ENCODE results near the gene ZNF283. TPM values are rescaled to one million over a fixed set of nuclear protein-coding genes. Genes with fewer than 3 reads are reported as not detected.

Gene ZNF283
- 4.0 and 5.7 TPM in 2 replicates for total RNA-seq

DNA sequence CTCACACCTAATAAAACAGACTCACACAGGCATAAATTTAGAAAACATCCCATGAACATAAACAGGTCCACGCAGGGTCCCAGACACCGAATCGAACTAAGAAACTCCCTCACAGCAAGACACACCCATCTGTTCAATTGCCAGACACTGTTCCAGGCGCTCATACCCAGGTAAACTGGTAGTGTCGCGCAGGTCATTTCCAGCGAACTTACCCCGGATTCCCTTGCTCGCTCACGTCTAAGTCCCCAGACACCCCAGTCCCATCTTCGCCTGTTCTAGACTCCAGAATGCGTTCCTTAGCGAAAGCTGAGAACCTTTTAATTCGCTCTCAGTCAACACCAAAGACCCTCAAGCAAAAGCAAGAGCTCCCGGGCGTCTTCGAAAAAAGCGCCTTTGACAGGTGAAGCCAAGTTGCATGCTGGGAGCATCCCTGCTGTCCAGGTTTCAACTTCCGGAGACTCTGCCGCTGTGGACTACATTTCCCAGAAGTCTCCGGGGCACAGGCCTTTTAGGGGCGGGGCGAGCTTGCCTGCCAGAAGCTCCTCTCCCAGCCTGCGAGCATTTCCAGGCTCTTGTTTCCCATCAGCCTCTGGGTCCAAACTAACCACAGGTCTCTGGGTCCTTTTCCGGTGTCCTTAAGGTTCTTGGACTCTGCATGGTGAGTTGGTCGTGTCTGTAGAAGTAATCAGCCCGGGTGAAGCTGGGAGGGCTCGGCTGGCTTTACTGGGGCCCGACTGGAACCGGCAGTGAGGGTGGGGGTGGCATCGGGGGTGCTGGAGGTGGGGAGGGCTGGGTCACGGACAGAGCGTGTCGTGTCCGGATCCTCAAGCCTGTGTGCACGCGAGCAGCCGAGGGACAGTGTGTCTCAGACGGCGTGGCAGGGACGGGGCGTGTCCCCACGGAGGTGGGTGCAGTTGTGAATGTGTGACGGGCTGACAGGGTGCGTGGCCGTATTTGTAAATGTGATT, at the start of gene ZNF283:
Gene ZNF283 (plus strand): TSS at position 535 of the 968 bp plus-strand sequence. CDS start 6,184 bp downstream, outside the sequence.
- Mint-ChIP-seq H3K36me3 (ENCODE audit: low read depth) (peaks cover 38% of the 10 kb centered on the region), H3K4me1 (peaks cover 13% of the 10 kb centered on the region), H3K4me3 (peak within 1 kb of the TSS; percentile 87), H3K27ac (peak within 1 kb of the TSS; percentile 42), H3K9me3 (peaks cover 26% of the 10 kb centered on the region), H3K27me3 (peaks cover 11% of the 10 kb centered on the region)
- intact Hi-C loops (cut with micrococcal nuclease), result loop anchor here (1.0 to 10.0 kb wide), 4 partner anchors 108 to 268 kb away; partner anchors contain the start of genes ZNF221, ZNF224, ZNF230 and ZNF45
- peak; percentile 95 for DNase-seq

DNA sequence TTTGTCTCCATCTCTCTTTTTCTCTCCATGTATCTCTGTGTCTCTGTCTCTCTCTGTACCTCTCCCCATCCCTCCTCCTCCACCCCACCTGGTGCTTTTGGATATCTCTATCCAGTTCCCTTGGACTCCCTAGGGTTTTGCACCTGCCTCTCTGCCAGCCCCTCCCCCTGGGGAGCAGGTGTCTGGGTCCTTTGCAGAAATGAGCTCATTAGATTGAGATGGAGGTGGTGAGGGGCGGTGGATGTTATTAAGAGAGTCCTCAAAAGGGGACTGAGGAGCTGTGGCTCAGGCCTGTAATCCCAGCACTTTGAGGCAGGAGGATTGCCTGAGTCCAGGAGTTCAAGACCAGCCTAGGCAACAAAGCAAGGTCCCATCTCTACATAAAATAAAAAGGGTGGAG, 48.5 kb upstream of the ZNF283 start:
- no peaks in the 10 kb centered on the region for H3K27me3 Mint-ChIP-seq
- no peak for DNase-seq
- peak overlapping the region; percentile 87 for H3K27ac Mint-ChIP-seq
- H3K4me1 Mint-ChIP-seq, result peaks cover 62% of the 10 kb centered on the region
- H3K9me3 Mint-ChIP-seq, result peaks cover 3% of the 10 kb centered on the region
- H3K36me3 Mint-ChIP-seq (ENCODE audit: low read depth), result peaks cover 59% of the 10 kb centered on the region
- intact Hi-C loops (cut with micrococcal nuclease), result no loop called here
- H3K4me3 Mint-ChIP-seq, result peak overlapping the region; percentile 85

DNA sequence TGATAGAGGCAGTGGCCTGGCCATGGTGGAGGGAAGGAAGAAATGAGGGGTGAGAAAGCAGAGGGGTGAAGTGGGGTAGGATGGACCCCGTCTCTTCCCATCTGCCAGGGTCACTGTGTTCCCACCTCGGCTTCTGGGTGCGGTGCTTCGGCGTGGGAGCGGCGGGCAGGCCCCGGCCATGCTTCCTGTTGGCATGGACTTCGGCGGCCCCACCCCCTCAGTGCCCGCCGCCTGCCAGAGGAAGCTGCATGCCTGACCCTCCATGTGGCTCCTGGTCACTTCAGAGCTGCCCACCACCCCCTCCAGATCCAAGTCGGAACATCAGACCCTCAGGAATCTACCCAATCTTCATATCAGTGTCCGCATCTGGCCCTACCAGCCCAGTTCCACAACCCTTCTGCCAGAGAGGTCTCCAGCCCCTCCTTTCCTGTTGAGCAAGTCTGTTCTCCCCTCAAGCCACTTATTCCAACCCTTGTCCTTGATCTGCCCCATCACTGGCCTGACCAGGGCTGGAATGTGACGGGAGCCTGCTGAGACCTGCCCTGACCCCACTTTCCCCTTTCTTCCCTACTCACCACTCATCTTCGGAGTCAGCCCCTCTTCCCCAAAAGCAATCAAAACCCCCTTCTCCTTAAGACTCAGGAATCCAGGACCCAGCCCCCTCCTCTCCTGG, 47.8 kb upstream of the ZNF283 start:
- intact Hi-C loops (cut with micrococcal nuclease), result no loop called here
- Mint-ChIP-seq H3K4me3 (peak overlapping the region; percentile 85), H3K36me3 (ENCODE audit: low read depth) (peaks cover 54% of the 10 kb centered on the region), H3K9me3 (peaks cover 3% of the 10 kb centered on the region), H3K4me1 (peaks cover 68% of the 10 kb centered on the region), H3K27ac (peak overlapping the region; percentile 87), H3K27me3 (no peaks in the 10 kb centered on the region)
- DNase-seq, result no peak

DNA sequence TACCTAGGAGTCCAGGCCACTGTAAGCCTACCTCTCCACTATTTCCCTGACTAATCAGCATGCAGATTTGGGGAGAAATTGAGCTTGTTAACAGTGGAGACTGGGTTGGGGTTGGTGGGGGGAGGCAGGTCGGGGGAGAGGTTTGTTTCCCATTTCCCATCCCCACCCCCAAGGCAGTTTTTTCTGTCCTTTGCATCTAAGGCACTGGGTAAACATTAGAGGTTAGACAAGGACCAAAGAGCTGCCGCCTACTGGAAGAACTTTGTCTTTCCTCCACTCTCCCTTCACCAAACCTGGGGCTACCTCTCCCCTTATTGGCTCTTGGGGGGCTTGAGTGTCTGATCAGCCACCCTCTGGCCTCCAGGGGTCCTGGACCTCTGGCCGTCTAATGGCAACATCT, 47.3 kb upstream of the ZNF283 start:
- Mint-ChIP-seq H3K4me3 (peak overlapping the region; percentile 85), H3K27ac (peak overlapping the region; percentile 87), H3K36me3 (ENCODE audit: low read depth) (peaks cover 52% of the 10 kb centered on the region), H3K4me1 (peaks cover 74% of the 10 kb centered on the region), H3K9me3 (peaks cover 3% of the 10 kb centered on the region), H3K27me3 (no peaks in the 10 kb centered on the region)
- intact Hi-C loops (cut with micrococcal nuclease), result loop anchor here (2.0 to 5.0 kb wide), 2 partner anchors 111 to 253 kb away; partner anchors contain the start of gene ETHE1
- peak; percentile 76 for DNase-seq

DNA sequence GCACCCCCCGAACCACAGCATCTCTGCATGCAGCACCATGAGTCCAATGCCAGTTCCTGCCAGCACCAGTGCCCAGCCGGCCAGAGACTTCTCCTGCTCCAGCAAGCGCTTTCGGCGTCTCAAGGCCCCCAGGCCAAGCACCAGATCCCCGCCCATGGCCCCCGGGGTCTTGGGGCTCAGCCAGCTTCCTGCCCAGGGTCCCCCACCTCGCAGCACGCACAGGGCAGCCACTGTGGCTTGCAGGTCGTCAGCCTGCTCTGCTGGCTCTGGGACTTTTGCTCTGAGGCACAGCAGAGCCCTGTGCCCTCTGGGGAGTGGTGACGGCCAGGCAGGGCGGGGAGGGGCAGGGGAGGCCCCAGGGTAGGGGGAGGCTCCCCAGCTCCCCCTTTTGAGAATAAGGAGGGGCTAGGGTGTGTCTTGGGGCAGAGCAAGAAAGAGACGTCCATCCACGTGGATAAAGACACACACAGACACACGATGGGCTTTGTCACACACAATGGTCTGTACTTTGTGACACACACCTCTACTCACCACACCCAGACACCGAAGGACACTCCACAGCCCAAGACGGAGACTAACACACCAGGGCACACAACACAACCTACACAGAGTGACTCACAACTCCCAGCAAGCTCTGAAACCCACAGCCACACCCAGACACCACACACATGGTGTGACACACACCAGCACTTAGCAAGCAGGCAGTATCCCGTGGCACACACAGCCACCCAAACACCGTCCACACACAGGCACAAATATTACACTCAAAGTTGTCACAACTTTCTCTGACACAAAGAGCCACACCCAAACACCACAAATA, 46.2 kb upstream of the ZNF283 start, which contains the start of gene KCNN4:
Gene KCNN4 (minus strand): TSS at position 268 of the 820 bp plus-strand sequence. CDS start 112 bp downstream, at position 156.
- H3K4me1 Mint-ChIP-seq, result peaks cover 74% of the 10 kb centered on the region
- peak within 1 kb of the TSS; percentile 85 for H3K4me3 Mint-ChIP-seq
- intact Hi-C loops (cut with micrococcal nuclease), result loop anchor here (1.0 to 5.0 kb wide), 4 partner anchors 16 to 254 kb away; partner anchors contain the start of genes ETHE1 and SMG9
- peaks cover 3% of the 10 kb centered on the region for H3K9me3 Mint-ChIP-seq
- peaks cover 41% of the 10 kb centered on the region for H3K36me3 Mint-ChIP-seq (ENCODE audit: low read depth)
- DNase-seq, result peak; percentile 87
- H3K27ac Mint-ChIP-seq, result peak within 1 kb of the TSS; percentile 87
- H3K27me3 Mint-ChIP-seq, result no peaks in the 10 kb centered on the region

DNA sequence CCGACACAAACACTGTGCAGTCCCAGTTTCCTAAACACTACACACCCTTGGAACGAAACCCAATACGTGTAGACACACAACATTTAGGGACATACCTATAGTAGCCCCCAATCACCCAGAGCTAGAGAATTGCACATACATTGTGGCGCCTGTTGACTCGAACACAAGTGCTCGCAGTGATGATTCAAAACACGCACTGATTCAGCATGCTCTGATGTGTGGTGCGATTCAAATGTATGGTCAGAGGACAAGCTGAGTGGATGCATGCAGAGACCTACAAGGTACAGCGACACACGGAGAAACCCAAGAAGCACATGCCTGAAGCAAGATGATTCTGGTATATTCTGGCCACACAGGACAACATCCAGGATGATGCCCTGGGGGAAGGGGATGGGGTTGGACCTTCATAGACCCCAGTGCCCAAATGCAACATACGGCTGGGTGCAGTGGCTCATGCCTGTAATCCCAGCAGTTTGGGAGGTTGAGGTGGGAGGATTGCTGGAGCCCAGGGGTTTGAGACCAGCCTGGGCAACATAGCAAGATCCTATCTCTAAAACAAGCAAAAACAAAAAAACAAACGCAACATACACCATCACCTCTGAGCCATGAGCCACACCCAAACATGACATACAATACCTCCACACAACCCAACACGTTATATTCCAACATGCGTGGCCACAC, 45.4 kb upstream of the ZNF283 start:
- Mint-ChIP-seq H3K4me1 (peaks cover 66% of the 10 kb centered on the region), H3K36me3 (ENCODE audit: low read depth) (peaks cover 34% of the 10 kb centered on the region), H3K9me3 (peaks cover 3% of the 10 kb centered on the region), H3K27me3 (no peaks in the 10 kb centered on the region), H3K4me3 (peak overlapping the region; percentile 85), H3K27ac (peak overlapping the region; percentile 87)
- intact Hi-C loops (cut with micrococcal nuclease), result loop anchor here (1.0 to 5.0 kb wide), 4 partner anchors 16 to 254 kb away; partner anchors contain the start of genes ETHE1 and SMG9
- DNase-seq, result peak; percentile 63

DNA sequence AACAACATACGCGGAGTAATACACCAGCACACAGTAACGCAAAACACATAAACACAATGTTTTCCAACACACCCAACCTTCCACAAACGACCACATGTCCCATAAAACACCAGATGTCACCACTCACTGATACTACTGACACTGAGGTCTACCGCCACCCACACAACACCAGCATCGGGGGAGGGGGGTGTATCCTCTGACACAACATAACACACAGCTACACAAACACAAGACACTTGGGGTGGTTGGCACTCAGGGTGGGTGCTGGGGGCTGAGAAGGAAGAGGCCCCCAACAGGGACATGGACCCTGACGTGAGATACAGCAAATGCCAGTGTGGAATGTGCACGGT, 44.8 kb upstream of the ZNF283 start:
- no peak for DNase-seq
- Mint-ChIP-seq H3K9me3 (no peaks in the 10 kb centered on the region), H3K4me1 (peaks cover 61% of the 10 kb centered on the region), H3K4me3 (peak overlapping the region; percentile 23), H3K27me3 (peaks cover 2% of the 10 kb centered on the region), H3K36me3 (ENCODE audit: low read depth) (peaks cover 29% of the 10 kb centered on the region), H3K27ac (peak overlapping the region; percentile 87)
- intact Hi-C loops (cut with micrococcal nuclease), result loop anchor here (5.0 kb wide), 1 partner anchor 255 kb away; the partner anchor contains the start of gene ETHE1

DNA sequence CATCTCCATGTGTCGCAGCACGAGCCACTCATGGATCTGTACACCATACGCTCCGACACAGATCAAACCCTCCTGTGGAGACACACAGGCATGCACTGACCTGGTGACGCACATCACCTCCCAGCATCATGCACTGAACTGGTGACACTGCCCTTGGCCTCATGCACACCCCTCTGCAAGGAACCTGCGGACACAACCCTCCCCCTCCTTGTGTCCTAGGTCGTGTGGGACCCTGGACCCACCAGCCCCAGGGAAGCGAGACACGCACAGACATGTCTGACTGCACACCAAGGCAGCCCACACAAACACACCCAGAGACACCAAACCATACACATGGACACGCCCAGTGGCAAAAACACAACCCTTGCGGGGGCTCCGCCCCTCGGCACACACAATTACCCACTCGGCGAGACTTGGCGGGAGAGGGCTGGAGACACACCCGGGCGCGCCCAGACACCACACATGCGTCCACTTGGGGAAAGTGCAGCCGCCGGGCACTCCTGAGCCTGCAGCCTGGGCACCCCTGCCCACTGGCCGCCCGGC, 44.4 kb upstream of the ZNF283 start:
- DNase-seq, result peak; percentile 64
- Mint-ChIP-seq H3K4me1 (peaks cover 58% of the 10 kb centered on the region), H3K9me3 (no peaks in the 10 kb centered on the region), H3K27ac (peak overlapping the region; percentile 92), H3K27me3 (peaks cover 4% of the 10 kb centered on the region), H3K4me3 (peak overlapping the region; percentile 25), H3K36me3 (ENCODE audit: low read depth) (peaks cover 27% of the 10 kb centered on the region)
- intact Hi-C loops (cut with micrococcal nuclease), result loop anchor here (5.0 kb wide), 1 partner anchor 255 kb away; the partner anchor contains the start of gene ETHE1

DNA sequence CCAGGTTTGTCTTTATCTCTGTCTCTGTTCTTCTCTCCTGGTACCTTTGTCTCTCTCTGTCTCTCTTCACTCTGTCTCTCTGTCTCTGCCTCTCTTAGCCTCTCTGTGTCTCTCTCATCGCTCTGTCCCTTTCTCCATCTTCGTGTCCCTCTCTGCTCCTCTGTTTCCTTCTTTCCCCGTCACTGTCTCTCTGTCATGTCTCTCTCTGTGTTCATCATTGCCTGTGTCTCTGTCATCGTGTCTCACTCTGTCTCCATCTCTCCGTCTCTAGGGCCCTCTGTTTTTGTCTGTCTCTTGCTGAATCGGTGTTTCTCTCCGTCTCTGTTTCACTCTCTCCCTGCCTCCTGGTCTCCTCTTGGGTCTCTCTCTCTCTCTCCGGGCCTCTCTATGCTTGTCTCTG, 43.5 kb upstream of the ZNF283 start:
- H3K27ac Mint-ChIP-seq, result peak overlapping the region; percentile 92
- H3K9me3 Mint-ChIP-seq, result no peaks in the 10 kb centered on the region
- DNase-seq, result no peak
- H3K27me3 Mint-ChIP-seq, result peaks cover 4% of the 10 kb centered on the region
- H3K4me1 Mint-ChIP-seq, result peaks cover 50% of the 10 kb centered on the region
- intact Hi-C loops (cut with micrococcal nuclease), result loop anchor here (5.0 kb wide), 1 partner anchor 256 kb away; the partner anchor contains the start of gene ETHE1
- H3K36me3 Mint-ChIP-seq (ENCODE audit: low read depth), result peaks cover 20% of the 10 kb centered on the region
- peak overlapping the region; percentile 75 for H3K4me3 Mint-ChIP-seq

DNA sequence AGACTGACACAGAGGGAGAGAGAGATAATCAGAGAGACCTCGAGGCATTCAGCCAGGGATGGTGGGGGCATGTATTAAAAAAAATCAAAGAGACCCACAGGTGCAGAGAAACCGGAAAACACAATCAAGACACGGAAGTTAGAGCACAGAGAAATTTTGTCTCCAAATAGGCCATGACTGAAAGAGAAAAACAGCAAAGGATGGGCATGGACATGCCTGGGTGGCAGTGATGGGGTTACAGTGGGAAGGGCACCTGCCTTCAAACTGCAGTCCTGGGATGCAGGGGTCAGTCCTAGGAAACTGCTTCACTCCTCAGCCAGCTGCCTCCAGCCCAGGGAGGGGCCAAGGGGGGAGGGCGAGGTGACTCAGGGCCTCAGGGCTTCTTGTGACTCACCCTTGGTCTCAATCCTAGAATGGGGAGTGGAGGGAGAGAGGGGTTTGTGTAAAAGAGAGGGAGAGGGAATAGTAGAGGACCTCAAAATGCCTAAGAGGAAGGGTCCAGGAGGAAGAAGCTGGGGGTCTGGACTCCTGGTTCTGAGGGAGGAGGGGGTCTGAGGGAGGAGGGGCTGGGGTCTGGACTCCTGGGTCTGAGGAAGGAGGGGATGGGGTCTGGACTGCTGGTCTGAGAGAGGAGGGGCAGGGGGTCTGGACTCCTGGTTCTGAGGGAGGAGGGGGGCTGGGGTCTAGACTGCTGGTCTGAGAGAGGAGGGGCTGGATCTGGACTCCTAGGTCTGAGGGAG, 42.7 kb upstream of the ZNF283 start:
- intact Hi-C loops (cut with micrococcal nuclease), result loop anchor here (5.0 kb wide), 1 partner anchor 257 kb away; the partner anchor contains the start of gene ETHE1
- H3K4me1 Mint-ChIP-seq, result peaks cover 43% of the 10 kb centered on the region
- H3K4me3 Mint-ChIP-seq, result peak overlapping the region; percentile 75
- H3K27ac Mint-ChIP-seq, result peak overlapping the region; percentile 92
- H3K27me3 Mint-ChIP-seq, result peaks cover 4% of the 10 kb centered on the region
- no peaks in the 10 kb centered on the region for H3K9me3 Mint-ChIP-seq
- DNase-seq, result peak; percentile 82
- H3K36me3 Mint-ChIP-seq (ENCODE audit: low read depth), result peaks cover 12% of the 10 kb centered on the region

DNA sequence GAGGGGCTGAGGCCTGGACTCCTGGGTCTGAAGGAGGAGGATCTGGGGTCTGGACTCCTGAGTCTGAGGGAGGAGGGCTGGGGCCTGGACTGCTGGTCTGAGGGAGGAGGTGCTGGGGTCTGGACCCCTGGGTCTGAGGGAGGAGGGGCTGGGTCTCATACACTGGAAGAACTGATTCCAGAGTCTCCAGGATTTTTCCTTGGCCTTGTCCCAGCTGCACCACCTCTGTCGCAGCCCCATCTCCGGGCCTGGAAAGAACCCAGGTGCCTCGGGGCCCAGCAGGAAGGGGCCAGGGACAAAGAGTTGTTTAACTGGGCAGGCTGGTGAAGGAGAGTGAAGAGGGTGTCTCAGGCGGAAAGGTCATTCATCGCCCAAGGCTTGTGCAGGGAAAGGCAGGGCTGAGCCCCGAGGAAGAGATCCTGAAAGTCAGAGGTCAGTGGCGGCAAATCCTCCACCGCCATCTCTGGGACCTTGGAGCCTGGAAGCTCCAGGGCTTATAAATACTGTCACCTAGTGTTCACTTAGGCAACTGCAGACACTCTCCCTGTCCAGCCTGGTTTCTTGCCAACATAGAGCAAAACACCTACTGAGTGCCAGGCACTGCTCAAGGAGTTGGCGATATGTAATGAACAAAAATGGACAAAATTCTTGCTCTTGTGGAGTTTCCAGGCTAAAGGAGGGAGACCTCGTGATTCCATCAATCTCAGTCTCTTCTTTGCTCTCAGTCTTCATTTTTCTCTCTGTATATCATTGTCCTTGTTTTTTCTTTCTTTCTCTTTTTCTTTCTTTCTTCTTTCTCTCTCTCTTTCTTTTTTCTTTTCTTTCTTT, 41.9 kb upstream of the ZNF283 start:
- Mint-ChIP-seq H3K9me3 (no peaks in the 10 kb centered on the region), H3K4me1 (peaks cover 39% of the 10 kb centered on the region), H3K36me3 (ENCODE audit: low read depth) (peaks cover 5% of the 10 kb centered on the region), H3K4me3 (peak overlapping the region; percentile 75), H3K27ac (peak overlapping the region; percentile 92), H3K27me3 (peaks cover 4% of the 10 kb centered on the region)
- intact Hi-C loops (cut with micrococcal nuclease), result loop anchor here (1.0 to 5.0 kb wide), 2 partner anchors 40 to 258 kb away; partner anchors contain the start of gene ETHE1
- peak; percentile 89 for DNase-seq

Measured in activated CD4-positive, alpha-beta T cell treated with anti-CD3 and anti-CD28 coated beads, Interleukin-2, amount 10 ng/mL, durations not matched to agents 24 days and 14 days (primary cell).